ENCODE results near the gene DDX17.

The DDX17 gene

DNA sequence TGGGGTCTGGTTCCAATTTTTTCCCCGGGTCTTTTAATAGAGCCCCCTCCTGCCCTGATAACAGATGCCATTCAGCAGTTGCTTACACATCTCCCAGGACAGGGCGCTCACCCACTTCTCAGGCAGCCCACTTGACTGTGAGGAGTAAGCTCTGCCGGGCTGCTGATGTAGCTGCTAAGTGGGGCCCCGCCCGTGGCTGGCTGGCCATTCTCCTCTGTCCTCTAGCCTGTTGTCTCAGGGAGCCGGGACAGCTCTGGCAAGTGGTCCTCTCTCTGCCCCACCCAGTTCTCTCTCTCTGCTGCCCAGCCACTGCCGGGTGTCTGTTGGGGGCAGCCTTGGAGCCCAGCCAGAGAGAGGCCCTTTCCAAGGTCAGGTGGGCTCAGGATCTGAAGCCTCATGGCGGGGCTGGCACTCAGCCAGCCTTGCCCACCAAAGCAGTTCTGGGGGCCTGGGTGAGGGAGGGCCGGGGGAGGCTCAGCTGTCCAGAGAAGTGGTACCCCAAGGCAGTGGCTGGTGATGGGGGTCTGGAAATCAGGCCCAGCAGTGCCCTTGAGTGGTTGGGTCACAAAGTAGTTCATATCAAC lies 60.0 kb downstream of the DDX17 start:
- no peak for DNase-seq

GRCh38 chr22:38444783-38445182 lies 61.3 kb downstream of the DDX17 start:
- DNase-seq: no peak

DNA sequence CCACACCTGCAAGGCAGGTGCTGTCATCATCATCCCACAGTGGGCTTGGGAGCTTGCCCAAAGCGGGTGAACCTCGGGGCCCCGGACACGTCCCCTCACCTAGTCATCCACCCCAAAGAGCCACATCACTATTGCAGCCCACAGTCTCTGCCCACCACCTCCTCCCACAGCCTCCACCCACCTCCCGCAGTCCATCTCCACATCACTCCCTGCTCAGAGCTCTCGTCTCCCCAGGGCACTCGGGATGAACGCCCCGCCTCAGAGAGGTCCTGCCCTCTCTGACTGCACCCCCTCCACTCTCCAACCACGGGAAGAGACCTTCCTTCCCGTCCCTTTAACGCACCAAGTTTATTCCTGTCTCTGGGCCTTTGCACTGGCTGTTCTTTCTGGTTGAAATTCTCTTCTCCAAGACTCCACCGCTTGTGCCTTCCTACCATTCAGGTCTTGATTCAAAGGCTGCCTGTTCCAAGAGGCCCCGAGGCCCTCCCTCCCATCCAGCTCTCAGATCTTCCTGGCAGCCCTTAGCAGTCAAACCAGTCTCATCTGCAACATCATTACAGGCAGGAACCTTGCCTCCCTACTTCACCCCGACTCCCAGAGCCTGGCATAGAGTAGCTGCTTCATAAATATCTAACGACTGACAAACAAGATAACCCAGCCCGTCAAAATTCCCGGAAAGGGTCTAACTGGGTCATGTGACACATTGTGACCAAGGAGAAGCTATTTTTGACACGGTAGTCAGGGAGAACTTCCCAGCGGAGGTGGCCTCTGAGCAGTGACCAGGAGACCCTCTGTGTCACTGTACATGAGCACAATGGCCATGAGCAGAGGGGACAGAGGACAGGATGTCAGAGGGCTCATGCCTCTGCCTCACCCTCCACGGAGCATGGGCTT lies 62.2 kb downstream of the DDX17 start:
- no peak for DNase-seq

GRCh38 chr22:38442967-38443627 lies 63.0 kb downstream of the DDX17 start:
- no peak for DNase-seq

DNA sequence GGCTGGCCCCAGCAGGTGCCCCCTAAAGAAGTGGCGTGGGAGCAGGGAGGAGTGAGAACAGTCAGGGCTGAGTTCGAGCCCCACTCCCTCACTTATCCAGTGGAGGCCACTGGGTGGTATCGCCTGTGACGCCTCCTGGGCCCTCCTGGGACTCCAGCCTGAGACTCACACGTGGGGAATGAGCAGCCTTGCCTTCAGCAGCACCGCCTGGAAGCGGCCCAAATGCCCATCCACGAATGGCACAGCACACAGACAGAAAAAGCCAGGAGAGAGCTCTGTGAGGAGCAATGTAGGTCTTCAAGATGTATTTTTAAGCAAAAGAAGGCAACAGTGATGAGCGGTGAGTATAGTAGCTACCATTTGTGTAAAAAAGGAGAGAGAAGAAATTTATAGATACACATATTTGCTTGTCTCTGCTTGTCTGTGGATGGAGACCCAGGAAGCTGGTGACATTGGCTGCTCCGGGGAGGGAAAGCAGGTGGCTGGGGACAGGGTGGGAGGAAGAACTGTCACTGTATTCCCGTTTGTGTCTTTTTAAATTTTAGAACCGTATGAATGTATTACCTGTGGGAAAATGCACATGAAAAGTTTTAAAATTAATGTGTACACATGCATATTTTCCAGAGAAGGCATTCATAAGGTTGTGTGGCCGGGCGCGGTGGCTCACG lies 64.4 kb downstream of the DDX17 start:
- no peak for DNase-seq

GRCh38 chr22:38440747-38441350 lies 65.3 kb downstream of the DDX17 start:
- no peak for DNase-seq

DNA sequence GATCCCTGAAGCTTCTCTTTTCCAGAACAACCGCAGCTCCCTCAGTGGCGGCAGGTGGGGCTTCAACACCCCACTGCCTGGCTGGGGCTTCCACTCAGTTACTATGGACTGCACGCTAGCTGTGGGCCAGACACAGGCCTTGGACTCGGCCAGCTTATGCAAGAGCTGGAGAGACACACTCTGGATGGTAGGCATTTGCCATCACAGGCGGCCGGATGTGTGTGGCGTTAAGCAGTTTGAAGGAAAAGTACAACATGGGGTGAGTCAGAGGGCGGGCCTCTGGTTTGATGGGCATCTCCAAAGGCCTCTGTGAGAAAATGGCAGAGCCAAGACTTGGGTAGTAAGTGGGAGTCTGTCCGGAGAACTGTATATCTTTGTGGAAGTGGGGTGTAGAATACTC lies 68.7 kb downstream of the DDX17 start:
- DNase-seq: no peak

GRCh38 chr22:38436629-38437395 lies 69.3 kb downstream of the DDX17 start:
- DNase-seq: no peak

- no peak for DNase-seq
These were observed 70.1 kb downstream of the DDX17 start for GRCh38 chr22:38435965-38436364.

DNA sequence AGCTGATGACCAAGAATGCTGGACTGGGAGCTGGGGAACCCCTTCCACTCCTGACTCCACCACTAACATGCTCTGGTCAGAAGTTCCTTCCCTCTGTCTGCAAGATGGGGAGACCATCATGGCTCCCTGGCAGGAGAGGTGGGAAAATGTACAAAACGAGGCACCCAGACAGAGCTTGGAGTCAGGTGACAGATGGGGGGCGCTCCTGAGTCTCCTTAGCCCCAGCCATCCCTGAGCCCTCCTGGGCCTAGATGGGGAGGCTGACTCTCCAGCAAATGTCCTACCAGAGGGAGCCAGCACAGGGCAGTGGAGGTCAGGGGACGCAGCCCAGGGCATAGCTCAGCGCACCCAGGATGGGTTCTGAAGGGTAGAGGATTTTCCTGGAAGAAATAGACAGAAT lies 71.1 kb downstream of the DDX17 start:
- no peak for DNase-seq

GRCh38 chr22:38433871-38434270 lies 72.2 kb downstream of the DDX17 start:
- DNase-seq: no peak

All from NCI-H1436 treated with DMSO at 0.1 percent for 48 hours (cell line).